GM12892 (cell line): ENCODE results near the gene PPP1R7.

Experiments used
- POLR2A ChIP-seq: IDR thresholded peaks from 2 replicates; pipeline ENCODE4 v1.6.1; 2011; ENCODE audit warnings: low read depth, low read length, control low read depth
- POLR2AphosphoS5 ChIP-seq: IDR thresholded peaks from 2 replicates; pipeline ENCODE4 v1.6.1; 2011; ENCODE audit warnings: low read depth, low read length, control low read depth
- TAF1 ChIP-seq: IDR thresholded peaks from 2 replicates; pipeline ENCODE4 v1.6.1; 2011; ENCODE audit warnings: low read depth, mild to moderate bottlenecking, control low read depth, low read length, borderline replicate concordance

DNA sequence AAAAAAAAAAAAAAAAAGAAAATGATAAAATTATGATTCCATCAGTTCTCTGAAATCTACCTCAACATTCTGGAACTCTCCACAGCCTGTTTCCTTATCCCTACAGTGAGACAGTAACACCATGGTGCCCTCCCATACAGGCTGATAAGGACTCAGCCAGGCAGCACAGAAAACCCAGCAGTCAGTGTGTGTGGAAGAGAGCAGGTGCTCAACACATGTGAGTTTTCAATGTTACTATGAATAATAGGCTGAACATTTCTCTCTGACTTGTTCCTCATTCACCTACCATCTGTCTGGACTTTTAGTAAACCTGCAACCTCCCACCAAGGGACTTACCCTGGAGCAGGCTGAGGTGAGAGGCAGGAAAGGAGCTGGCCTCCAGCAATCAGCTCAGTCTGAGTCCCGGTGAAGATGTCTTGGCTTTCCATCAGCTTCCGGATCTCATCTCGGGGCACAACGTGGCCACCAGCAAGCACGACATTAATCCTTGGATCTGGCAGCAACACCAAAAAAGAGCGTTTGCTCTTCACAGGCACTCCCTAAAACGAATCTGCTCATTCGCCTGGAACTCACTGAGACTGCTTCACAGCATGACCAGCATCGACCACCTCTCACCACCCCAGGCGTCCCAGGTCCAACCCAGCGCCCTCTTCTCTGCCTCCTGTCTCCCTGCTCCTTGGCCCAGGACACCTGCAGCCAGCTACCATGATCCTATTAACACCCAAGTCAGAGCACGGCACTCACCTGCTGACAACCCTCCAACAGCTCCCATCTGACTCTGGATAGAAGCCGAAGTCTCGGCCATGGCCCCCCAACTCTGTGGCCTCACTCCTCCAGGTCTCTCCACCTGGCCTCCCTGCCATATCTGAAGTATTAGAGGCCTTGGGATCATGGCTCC, 17.5 kb upstream of the PPP1R7 start:
- no peak for TF ChIP-seq POLR2AphosphoS5
- no peak for TF ChIP-seq POLR2A
- TF ChIP-seq TAF1, result no peak
